HUES64 (cell line): ENCODE measurements around the gene KRTAP10-3.

Experiments used
- H3K27ac ChIP-seq: 2 replicates; pipeline ENCODE4 v1.7.0; 2013; ENCODE audit warnings: low read depth, low read length, inconsistent platforms
- H3K27me3 ChIP-seq: 2 replicates; pipeline ENCODE4 v1.6.1; 2013; ENCODE audit warnings: mild to moderate bottlenecking, low read length; ENCODE audit not compliant: insufficient read depth
- H3K36me3 ChIP-seq: 2 replicates; pipeline ENCODE4 v1.6.1; 2013; ENCODE audit warnings: mild to moderate bottlenecking, low read length; ENCODE audit not compliant: insufficient read depth
- H3K4me1 ChIP-seq: 2 replicates; pipeline ENCODE4 v1.6.1; 2013; ENCODE audit warnings: mild to moderate bottlenecking, low read length, moderate library complexity; ENCODE audit not compliant: insufficient read depth
- H3K4me3 ChIP-seq: 2 replicates; pipeline ENCODE4 v1.5.1; 2013; ENCODE audit warnings: mild to moderate bottlenecking, low read length, moderate library complexity
- H3K9ac ChIP-seq: 2 replicates; pipeline ENCODE4 v1.6.1; 2013; ENCODE audit warnings: mild to moderate bottlenecking, low read depth, low read length
- H3K9me3 ChIP-seq: 2 replicates; pipeline ENCODE4 v1.6.1; 2013; ENCODE audit warnings: low read depth, low read length; ENCODE audit not compliant: insufficient read depth
- WGBS: fragments of 150-250, 120-280 bp; methylation state at CpG from one replicate; pipeline ENCODE4 v1.1.7; 2013; ENCODE audit warnings: missing lambda C conversion rate; 5-methylcytosine and 5-hydroxymethylcytosine counted together

Gene KRTAP10-3

GRCh38 chr21:44517175-44517899 is 41.3 kb downstream of the KRTAP10-3 start:
- Histone ChIP-seq H3K4me1 (no peaks in the 10 kb centered on the region), H3K27ac (no peak overlapping the region), H3K36me3 (no peaks in the 10 kb centered on the region), H3K9me3 (no peaks in the 10 kb centered on the region), H3K9ac (no peak overlapping the region), H3K27me3 (no peaks in the 10 kb centered on the region), H3K4me3 (no peak overlapping the region)
- 93% methylated on average over 15 of the region's 15 CpGs for WGBS

GRCh38 chr21:44516828-44517174 is 41.8 kb downstream of the KRTAP10-3 start:
- no peaks in the 10 kb centered on the region for H3K4me1 ChIP-seq
- WGBS: 95% methylated on average over 10 of the region's 10 CpGs
- H3K27me3 ChIP-seq: no peaks in the 10 kb centered on the region
- no peaks in the 10 kb centered on the region for H3K36me3 ChIP-seq
- H3K9me3 ChIP-seq: no peaks in the 10 kb centered on the region
- no peak overlapping the region for H3K4me3 ChIP-seq
- no peak overlapping the region for H3K27ac ChIP-seq
- no peak overlapping the region for H3K9ac ChIP-seq

GRCh38 chr21:44516342-44516741 is 42.3 kb downstream of the KRTAP10-3 start:
- H3K36me3 ChIP-seq: no peaks in the 10 kb centered on the region
- no peaks in the 10 kb centered on the region for H3K27me3 ChIP-seq
- no peak overlapping the region for H3K27ac ChIP-seq
- no peak overlapping the region for H3K4me3 ChIP-seq
- no peaks in the 10 kb centered on the region for H3K9me3 ChIP-seq
- H3K9ac ChIP-seq: no peak overlapping the region
- WGBS: 95% methylated on average over 11 of the region's 13 CpGs
- H3K4me1 ChIP-seq: no peaks in the 10 kb centered on the region

GRCh38 chr21:44515359-44516165 is 43.0 kb downstream of the KRTAP10-3 start:
- Histone ChIP-seq H3K9ac (no peak overlapping the region), H3K27ac (no peak overlapping the region), H3K36me3 (no peaks in the 10 kb centered on the region), H3K4me1 (peaks cover 3% of the 10 kb centered on the region; the same call in 1 of the 2 replicates), H3K9me3 (no peaks in the 10 kb centered on the region), H3K27me3 (no peaks in the 10 kb centered on the region), H3K4me3 (no peak overlapping the region)
- WGBS: 92% methylated on average over 32 of the region's 32 CpGs

GRCh38 chr21:44514746-44515358 is 43.7 kb downstream of the KRTAP10-3 start:
- H3K27ac ChIP-seq: no peak overlapping the region
- no peak overlapping the region for H3K9ac ChIP-seq
- H3K36me3 ChIP-seq: no peaks in the 10 kb centered on the region
- peaks cover 3% of the 10 kb centered on the region; the same call in 1 of the 2 replicates for H3K4me1 ChIP-seq
- no peaks in the 10 kb centered on the region for H3K9me3 ChIP-seq
- H3K27me3 ChIP-seq: no peaks in the 10 kb centered on the region
- 93% methylated on average over 11 of the region's 11 CpGs for WGBS
- no peak overlapping the region for H3K4me3 ChIP-seq

GRCh38 chr21:44514218-44514520 is 44.4 kb downstream of the KRTAP10-3 start:
- Histone ChIP-seq H3K4me3 (no peak overlapping the region), H3K4me1 (peaks cover 3% of the 10 kb centered on the region; the same call in 1 of the 2 replicates), H3K9me3 (no peaks in the 10 kb centered on the region), H3K27me3 (no peaks in the 10 kb centered on the region), H3K9ac (no peak overlapping the region), H3K36me3 (no peaks in the 10 kb centered on the region), H3K27ac (no peak overlapping the region)
- 95% methylated on average over 7 of the region's 7 CpGs for WGBS

GRCh38 chr21:44513389-44514217 is 45.0 kb downstream of the KRTAP10-3 start:
- no peak overlapping the region for H3K4me3 ChIP-seq
- no peaks in the 10 kb centered on the region for H3K36me3 ChIP-seq
- H3K27ac ChIP-seq: no peak overlapping the region
- H3K9me3 ChIP-seq: no peaks in the 10 kb centered on the region
- 92% methylated on average over 15 of the region's 15 CpGs for WGBS
- H3K27me3 ChIP-seq: no peaks in the 10 kb centered on the region
- H3K9ac ChIP-seq: no peak overlapping the region
- peaks cover 3% of the 10 kb centered on the region; the same call in 1 of the 2 replicates for H3K4me1 ChIP-seq

GRCh38 chr21:44512496-44513388 is 45.9 kb downstream of the KRTAP10-3 start:
- Histone ChIP-seq H3K4me1 (peaks cover 3% of the 10 kb centered on the region; the same call in 1 of the 2 replicates), H3K27me3 (no peaks in the 10 kb centered on the region), H3K27ac (no peak overlapping the region), H3K9me3 (no peaks in the 10 kb centered on the region), H3K9ac (no peak overlapping the region), H3K36me3 (no peaks in the 10 kb centered on the region), H3K4me3 (no peak overlapping the region)
- 91% methylated on average over 21 of the region's 21 CpGs for WGBS

GRCh38 chr21:44511938-44512275 is 46.7 kb downstream of the KRTAP10-3 start:
- H3K27ac ChIP-seq: no peak overlapping the region
- H3K9me3 ChIP-seq: no peaks in the 10 kb centered on the region
- no peaks in the 10 kb centered on the region for H3K36me3 ChIP-seq
- H3K4me1 ChIP-seq: peaks cover 3% of the 10 kb centered on the region; the same call in 1 of the 2 replicates
- H3K27me3 ChIP-seq: no peaks in the 10 kb centered on the region
- no peak overlapping the region for H3K4me3 ChIP-seq
- no peak overlapping the region for H3K9ac ChIP-seq
- WGBS: 90% methylated on average over 8 of the region's 8 CpGs

- WGBS: 94% methylated on average over 11 of the region's 11 CpGs
- Histone ChIP-seq H3K9me3 (no peaks in the 10 kb centered on the region), H3K36me3 (no peaks in the 10 kb centered on the region), H3K4me3 (no peak overlapping the region), H3K27me3 (no peaks in the 10 kb centered on the region), H3K4me1 (peaks cover 3% of the 10 kb centered on the region; the same call in 1 of the 2 replicates), H3K9ac (no peak overlapping the region; the same call in 1 of the 2 replicates), H3K27ac (no peak overlapping the region)
Measured at GRCh38 chr21:44511219-44511937, 47.2 kb downstream of the KRTAP10-3 start.
